ENCODE data around the gene KLK6.
"Not testable (repeated sequence)": the region's sequence is repeated elsewhere in the genome, so short reads cannot be mapped to it uniquely, and the experiment has no call there.

The KLK6 gene

DNA sequence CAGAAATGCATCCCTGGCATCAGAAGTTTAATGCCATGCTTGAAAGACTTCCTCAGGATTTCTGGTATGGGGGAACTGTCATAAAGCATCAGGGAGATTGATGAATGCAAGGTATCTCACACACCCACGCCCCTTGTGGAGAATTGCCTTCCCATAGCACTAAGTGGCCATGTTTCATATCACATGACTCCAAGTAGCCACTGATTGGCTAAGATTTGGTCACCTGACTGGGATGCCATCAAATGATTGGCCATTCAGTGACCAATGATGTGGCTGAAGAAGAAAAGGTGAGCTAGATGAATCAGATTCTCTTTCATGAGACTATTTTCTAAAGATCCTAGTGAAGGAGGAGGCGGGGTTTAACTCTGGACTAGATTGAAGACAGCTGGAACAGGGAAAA, 24.7 kb upstream of the KLK6 start:
- TF ChIP-seq CTCF (IDR thresholded peaks at IDR 0.05; ENCODE audit: low read depth, low read length), result no peak
- H3K4me3 ChIP-seq (ENCODE audit: low read depth, low read length), result no peak overlapping the region

DNA sequence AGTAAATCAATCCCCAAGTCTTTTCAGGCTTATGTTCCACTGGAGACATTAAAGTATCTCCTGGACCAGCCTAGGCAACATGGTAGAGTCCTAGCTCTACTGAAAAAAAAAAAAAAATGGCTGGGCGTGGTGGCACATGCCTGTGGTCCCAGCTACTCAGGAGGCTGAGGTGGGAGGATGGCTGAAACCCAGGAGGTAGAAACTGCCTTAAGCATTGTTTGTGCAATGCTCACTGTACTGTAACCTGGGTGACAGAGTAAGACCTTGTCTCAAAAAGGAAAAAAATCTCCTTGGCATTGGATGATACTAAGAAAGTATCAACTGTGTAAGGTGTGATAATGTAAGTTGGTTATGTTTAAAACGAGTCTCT, 23.3 kb upstream of the KLK6 start:
- H3K4me3 ChIP-seq (ENCODE audit: low read depth, low read length), result no peak overlapping the region
- no peak for TF ChIP-seq CTCF (IDR thresholded peaks at IDR 0.05; ENCODE audit: low read depth, low read length)

GRCh38 chr19:50984416-50984815, 15.0 kb upstream of the KLK6 start:
- not testable (repeated sequence) for H3K4me3 ChIP-seq (ENCODE audit: low read depth, low read length)

DNA sequence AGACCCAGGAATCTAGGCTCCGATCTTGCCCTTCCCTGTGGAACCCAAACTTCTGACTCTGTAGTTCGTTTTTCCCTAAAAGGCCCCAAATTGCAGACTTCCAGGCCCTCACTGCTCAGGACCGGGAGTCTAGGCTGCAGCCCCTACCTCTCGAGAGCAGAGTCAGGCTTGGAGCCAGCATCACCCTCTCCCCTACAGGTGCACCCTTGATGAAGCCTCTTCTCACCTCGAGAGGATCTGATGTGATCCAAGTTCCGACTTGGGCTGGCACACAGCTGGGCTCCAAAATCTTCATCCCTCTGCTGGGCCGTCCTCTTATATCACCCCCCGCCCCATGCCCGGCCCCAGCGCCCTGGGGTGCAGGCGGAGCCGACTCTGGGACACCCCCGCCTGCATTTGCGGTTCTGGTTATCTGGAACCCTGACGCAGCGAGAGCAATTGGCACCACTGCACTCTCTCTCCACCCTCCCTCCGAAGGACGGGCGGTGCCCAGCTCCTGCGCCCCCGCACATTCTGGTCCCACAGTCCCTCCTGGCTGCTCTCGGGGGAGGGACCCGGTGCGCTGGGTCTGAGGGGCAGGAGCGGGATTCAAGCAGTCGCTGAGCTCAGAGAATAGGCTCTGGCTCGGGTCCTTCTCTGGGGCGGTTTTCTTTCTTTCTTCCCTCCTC, 14.4 kb upstream of the KLK6 start, which contains the start of gene KLK7:
Gene KLK7 (minus strand): TSS at position 293 of the 668 bp plus-strand sequence. CDS start 1,518 bp downstream, outside the sequence.
- no peak for TF ChIP-seq CTCF (IDR thresholded peaks at IDR 0.05; ENCODE audit: low read depth, low read length)
- no peak within 1 kb of the TSS for H3K4me3 ChIP-seq (ENCODE audit: low read depth, low read length)

GRCh38 chr19:50982186-50982585, 12.8 kb upstream of the KLK6 start:
- no peak overlapping the region for H3K4me3 ChIP-seq (ENCODE audit: low read depth, low read length)
- no peak for TF ChIP-seq CTCF (IDR thresholded peaks at IDR 0.05; ENCODE audit: low read depth, low read length)

GRCh38 chr19:50981587-50982146, 12.3 kb upstream of the KLK6 start:
- TF ChIP-seq CTCF (IDR thresholded peaks at IDR 0.05; ENCODE audit: low read depth, low read length), result no peak
- no peak overlapping the region for H3K4me3 ChIP-seq (ENCODE audit: low read depth, low read length)

- no peak overlapping the region for H3K4me3 ChIP-seq (ENCODE audit: low read depth, low read length)
- no peak for TF ChIP-seq CTCF (IDR thresholded peaks at IDR 0.05; ENCODE audit: low read depth, low read length)
These were observed 10.8 kb upstream of the KLK6 start for GRCh38 chr19:50980208-50980607.

DNA sequence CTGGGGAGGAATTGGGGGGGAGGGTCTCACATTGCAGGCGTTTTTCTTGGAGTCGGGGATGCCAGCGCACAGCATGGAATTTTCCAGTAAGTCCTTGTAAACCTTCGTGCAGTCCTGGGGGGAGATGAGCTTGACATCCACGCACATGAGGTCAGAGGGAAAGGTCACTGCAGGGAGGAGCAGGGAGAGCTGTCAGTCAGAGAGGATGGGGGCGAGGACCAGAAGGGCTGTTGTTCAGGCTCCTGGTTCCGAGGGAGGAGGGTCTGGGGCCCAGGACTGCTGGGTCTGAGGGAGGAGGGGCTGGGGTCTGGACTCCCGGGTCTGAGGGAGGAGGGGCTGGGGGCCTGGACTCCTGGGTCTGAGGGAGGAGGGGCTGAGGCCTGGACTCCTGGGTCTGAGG, 10.4 kb upstream of the KLK6 start:
- no peak overlapping the region for H3K4me3 ChIP-seq (ENCODE audit: low read depth, low read length)
- TF ChIP-seq CTCF (IDR thresholded peaks at IDR 0.05; ENCODE audit: low read depth, low read length), result no peak

All from WI38 (cell line).